PC-9 (cell line): ENCODE results near the gene CNNM4.

Source experiments
- CTCF ChIP-seq: fragments of 200-600 bp; sonication (generic); conservative IDR thresholded peaks from 2 replicates; pipeline ENCODE4 v1.6.1; 2017; ENCODE audit warnings: mixed run types, antibody characterized with exemption, mild to moderate bottlenecking, moderate library complexity
- EZH2 ChIP-seq: fragments of 200-600 bp; sonication (generic); IDR thresholded peaks from 2 replicates; pipeline ENCODE4 v1.8.0; 2017; ENCODE audit warnings: antibody characterized with exemption, low read depth

DNA sequence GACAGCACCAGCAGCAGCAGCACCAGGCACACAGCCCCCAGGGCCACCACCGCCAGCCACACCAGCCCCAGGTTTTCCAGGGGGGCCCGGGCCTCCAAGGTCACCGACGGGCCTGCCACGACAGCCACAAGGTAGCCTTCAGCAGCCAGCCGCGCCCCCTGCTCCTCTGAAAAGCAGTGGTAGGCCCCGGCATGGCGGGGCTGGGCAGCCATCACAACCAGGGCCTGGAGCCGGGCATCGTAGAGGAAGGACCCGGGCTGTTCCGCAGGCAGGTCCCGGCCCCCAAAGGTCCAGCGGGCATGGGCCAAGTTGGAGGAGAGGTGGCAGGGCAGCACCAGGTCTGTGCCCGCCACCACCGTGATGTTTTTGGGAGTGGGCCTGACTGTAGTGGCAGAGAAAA lies 100.4 kb downstream of the CNNM4 start:
- TF ChIP-seq EZH2: no peak
- no peak for TF ChIP-seq CTCF
